DOHH2 (cell line): ENCODE results near the gene NOTCH4.

Experiments used
- CTCF ChIP-seq: fragments of 200-600 bp; sonication (generic); IDR thresholded peaks from one replicate; pipeline ENCODE4 v1.5.1; 2014; ENCODE audit warnings: antibody characterized with exemption, mild to moderate bottlenecking, low read depth, low read length; ENCODE audit not compliant: poor library complexity, severe bottlenecking
- EZH2phosphoT487 ChIP-seq: fragments of 200-600 bp; sonication (generic); IDR thresholded peaks from 2 replicates; pipeline ENCODE4 v1.6.1; 2017; ENCODE audit warnings: borderline replicate concordance, mild to moderate bottlenecking, antibody characterized with exemption, low read length, moderate library complexity, mixed read lengths

GRCh38 chr6:32188381-32189068 lies 35.3 kb downstream of the NOTCH4 start:
- TF ChIP-seq EZH2phosphoT487: no peak
- no peak for TF ChIP-seq CTCF
